ENCODE measurements around the gene TTF2. TPM values are rescaled to one million over a fixed set of nuclear protein-coding genes. Genes with fewer than 3 reads are reported as not detected.

Gene TTF2
- polyA plus RNA-seq, 1 donor from 2014 or later = 2.6 TPM

GRCh38 chr1:117137281-117137855, 77.2 kb downstream of the TTF2 start:
- TF ChIP-seq EZH2 (IDR thresholded peaks at IDR 0.05; ENCODE audit: borderline replicate concordance, insufficient read depth, low read length, poor library complexity, severe bottlenecking) = no peak
- no peak for TF ChIP-seq EP300 (conservative IDR thresholded peaks at IDR 0.05; ENCODE audit: poor library complexity, severe bottlenecking)
- TF ChIP-seq TAF1 (IDR thresholded peaks at IDR 0.05; ENCODE audit: low read depth) = no peak
- no peak for TF ChIP-seq POLR2AphosphoS5 (IDR thresholded peaks at IDR 0.05)
- no peak for TF ChIP-seq CTCF (IDR thresholded peaks at IDR 0.05; ENCODE audit: poor library complexity, severe bottlenecking)
- TF ChIP-seq MXI1 (conservative IDR thresholded peaks at IDR 0.05; ENCODE audit: poor library complexity, severe bottlenecking) = no peak
- H3K79me2 ChIP-seq (replicated peaks; ENCODE audit: insufficient read depth, low read length) = no peaks in the 10 kb centered on the region
- no peaks in the 10 kb centered on the region for H3F3A ChIP-seq (ENCODE audit: insufficient read depth, low read length, poor library complexity, severe bottlenecking)
- no peaks in the 10 kb centered on the region for H4K20me1 ChIP-seq (ENCODE audit: insufficient read depth)
- no peaks in the 10 kb centered on the region for H3K27me3 ChIP-seq (ENCODE audit: insufficient read depth, low read depth, low read length)
- no peaks in the 10 kb centered on the region for H3K36me3 ChIP-seq (ENCODE audit: insufficient read depth, low read length)
- no peaks in the 10 kb centered on the region for H3K9me3 ChIP-seq (ENCODE audit: low read length)
- H3K9me2 ChIP-seq (ENCODE audit: insufficient read depth, low read length) = no peaks in the 10 kb centered on the region
- H3K27ac ChIP-seq (ENCODE audit: low read length) = no peak overlapping the region
- no peak overlapping the region for H3K4me2 ChIP-seq (ENCODE audit: low read length)
- no peak overlapping the region for H2AFZ ChIP-seq (ENCODE audit: low read depth, low read length)
- no peak overlapping the region for H3K9ac ChIP-seq (ENCODE audit: low read length)
- H3K4me3 ChIP-seq (ENCODE audit: low read length) = no peak overlapping the region

GRCh38 chr1:117138106-117138505, 78.0 kb downstream of the TTF2 start:
- Histone ChIP-seq H3K36me3 (ENCODE audit: insufficient read depth, low read length) (no peaks in the 10 kb centered on the region), H4K20me1 (ENCODE audit: insufficient read depth) (no peaks in the 10 kb centered on the region), H3F3A (ENCODE audit: insufficient read depth, low read length, poor library complexity, severe bottlenecking) (no peaks in the 10 kb centered on the region), H3K9me2 (ENCODE audit: insufficient read depth, low read length) (no peaks in the 10 kb centered on the region), H3K27ac (ENCODE audit: low read length) (no peak overlapping the region), H3K27me3 (ENCODE audit: insufficient read depth, low read depth, low read length) (no peaks in the 10 kb centered on the region), H3K4me3 (ENCODE audit: low read length) (no peak overlapping the region), H3K9ac (ENCODE audit: low read length) (no peak overlapping the region), H3K79me2 (replicated peaks; ENCODE audit: insufficient read depth, low read length) (no peaks in the 10 kb centered on the region), H2AFZ (ENCODE audit: low read depth, low read length) (no peak overlapping the region), H3K4me2 (ENCODE audit: low read length) (no peak overlapping the region), H3K9me3 (ENCODE audit: low read length) (no peaks in the 10 kb centered on the region)
- TF ChIP-seq REST (IDR thresholded peaks at IDR 0.05; ENCODE audit: borderline replicate concordance) (no peak), RAD21 (conservative IDR thresholded peaks at IDR 0.05) (no peak), POLR2AphosphoS5 (IDR thresholded peaks at IDR 0.05) (no peak), CTCF (IDR thresholded peaks at IDR 0.05; ENCODE audit: poor library complexity, severe bottlenecking) (no peak), EZH2 (IDR thresholded peaks at IDR 0.05; ENCODE audit: borderline replicate concordance, insufficient read depth, low read length, poor library complexity, severe bottlenecking) (no peak), EP300 (conservative IDR thresholded peaks at IDR 0.05; ENCODE audit: poor library complexity, severe bottlenecking) (no peak), SMC3 (conservative IDR thresholded peaks at IDR 0.05; ENCODE audit: poor library complexity) (no peak), TAF1 (IDR thresholded peaks at IDR 0.05; ENCODE audit: low read depth) (no peak), MXI1 (conservative IDR thresholded peaks at IDR 0.05; ENCODE audit: poor library complexity, severe bottlenecking) (no peak)

Data from neural cell (in vitro differentiated cells).